ENCODE data around the gene HMGCR. TPM values are rescaled to one million over a fixed set of nuclear protein-coding genes. Genes with fewer than 3 reads are reported as not detected.
"Not testable (repeated sequence)": the region's sequence is repeated elsewhere in the genome, so short reads cannot be mapped to it uniquely, and the experiment has no call there.

HMGCR gene
- polyA plus RNA-seq, 2 of the 4 experiments (the other 2 are of a cell fraction): 25.9 to 35.0 TPM

- TF ChIP-seq KDM5A (IDR thresholded peaks at IDR 0.05) (no peak), JUNB (IDR thresholded peaks at IDR 0.05) (no peak), BCL3 (IDR thresholded peaks at IDR 0.05) (no peak), CBX2 (IDR thresholded peaks at IDR 0.05; ENCODE audit: borderline replicate concordance, low read depth) (no peak), ZNF302 (CRISPR knock-in tag; IDR thresholded peaks at IDR 0.05) (no peak), MAX (IDR thresholded peaks at IDR 0.05) (no peak)
Measured at GRCh38 chr5:75325242-75325641, 11.8 kb upstream of the HMGCR start (continued).

- DNase-seq (ENCODE audit: low read depth in 1 of 2, low spot score in 1 of 2): no peak
- Histone ChIP-seq H3K4me2 (no peak overlapping the region), H3K27ac (no peak overlapping the region), H3K4me3 (no peak overlapping the region), H3K4me1 (peaks cover 4% of the 10 kb centered on the region), H3K9me3 (no peaks in the 10 kb centered on the region)
- ChIA-PET POLR2A (interaction anchor here (1.1 to 1.5 kb wide), 2 partner anchors 9 to 94 kb away, joined by 3 read pairs; partner anchors contain the start of gene ANKRD31), CTCF (interaction anchor here (0.6 to 4.7 kb wide), 3 partner anchors 10 to 1743 kb away, joined by 3 to 24 read pairs (median 12); partner anchors contain the start of gene ANKRD31)
- 86% methylated on average over 7 of the region's 7 CpGs for WGBS (ENCODE audit: missing lambda C conversion rate)
- TF ChIP-seq RCOR1 (IDR thresholded peaks at IDR 0.05; ENCODE audit: low read depth, low read length): no peak
- no peak for FAIRE-seq
- ATAC-seq: no peak
Measured at GRCh38 chr5:75330404-75330803, 6.6 kb upstream of the HMGCR start.

GRCh38 chr5:75331095-75332090, 5.6 kb upstream of the HMGCR start:
- CTCF ChIA-PET: interaction anchor here (0.8 to 4.7 kb wide), 7 partner anchors 9 to 95 kb away, joined by 3 to 24 read pairs (median 3); partner anchors contain the start of gene ANKRD31
- 55% methylated on average over 4 of the region's 4 CpGs for WGBS (ENCODE audit: missing lambda C conversion rate)
- Histone ChIP-seq H3K4me3 (no peak overlapping the region), H3K4me2 (0 out of 3 replicates have a peak overlapping the region, but pooled peaks have one; percentile 2), H3K4me1 (peaks cover 8% of the 10 kb centered on the region; the same call in 1 of the 3 replicates), H3K27ac (no peak overlapping the region), H3K9me3 (no peaks in the 10 kb centered on the region)
- DNase-seq (ENCODE audit: low read depth in 1 of 2, low spot score in 1 of 2) (peak in 1 of 2 experiments; percentile 23), FAIRE-seq (no peak), ATAC-seq (no peak)
- no peak for TF ChIP-seq ELK1 (IDR thresholded peaks at IDR 0.05; ENCODE audit: low read depth, low read length)
- no peak for TF ChIP-seq USF2 (IDR thresholded peaks at IDR 0.05)
- no peak for TF ChIP-seq HES2 (IDR thresholded peaks at IDR 0.05)
- no peak for TF ChIP-seq CHD2 (IDR thresholded peaks at IDR 0.05; ENCODE audit: low read length, partially characterized antibody)
- TF ChIP-seq CBX2 (IDR thresholded peaks at IDR 0.05; ENCODE audit: borderline replicate concordance, low read depth): no peak
- no peak for TF ChIP-seq EHF (CRISPR knock-in tag; IDR thresholded peaks at IDR 0.05)
- POLR2A ChIA-PET: interaction anchor here (1.5 kb wide), 1 partner anchor 95 kb away, joined by 3 read pairs; the partner anchor contains the start of gene ANKRD31

- ATAC-seq; FAIRE-seq; H3K4me3 ChIP-seq; H3K9me3 ChIP-seq; H3K27ac ChIP-seq; POLR2A ChIA-PET; DNase-seq (ENCODE audit: low read depth in 1 of 2, low spot score in 1 of 2); H3K4me2 ChIP-seq: not testable (repeated sequence)
- CTCF ChIA-PET: interaction anchor here (1.2 to 4.7 kb wide), 2 partner anchors 97 to 284 kb away, joined by 4 to 24 read pairs; partner anchors contain the start of gene ANKRD31
- peaks cover 15% of the 10 kb centered on the region; the same call in 2 of the 3 replicates for H3K4me1 ChIP-seq
- 100% methylated on average over 5 of the region's 23 CpGs for WGBS (ENCODE audit: missing lambda C conversion rate)
Measured at GRCh38 chr5:75333759-75334158, 3.3 kb upstream of the HMGCR start.

GRCh38 chr5:75334413-75334812, 2.6 kb upstream of the HMGCR start:
- H3K27ac ChIP-seq; H3K4me2 ChIP-seq; DNase-seq (ENCODE audit: low read depth in 1 of 2, low spot score in 1 of 2); CTCF ChIA-PET; ATAC-seq; POLR2A ChIA-PET; FAIRE-seq; H3K4me3 ChIP-seq; H3K9me3 ChIP-seq: not testable (repeated sequence)
- WGBS (ENCODE audit: missing lambda C conversion rate): 85% methylated on average over 10 of the region's 10 CpGs
- peaks cover 19% of the 10 kb centered on the region; the same call in 2 of the 3 replicates for H3K4me1 ChIP-seq

Data from A549 (cell line).